ENCODE measurements around the gene CAPN13.
"Not testable (repeated sequence)": the region's sequence is repeated elsewhere in the genome, so short reads cannot be mapped to it uniquely, and the experiment has no call there.

CAPN13 gene

DNA sequence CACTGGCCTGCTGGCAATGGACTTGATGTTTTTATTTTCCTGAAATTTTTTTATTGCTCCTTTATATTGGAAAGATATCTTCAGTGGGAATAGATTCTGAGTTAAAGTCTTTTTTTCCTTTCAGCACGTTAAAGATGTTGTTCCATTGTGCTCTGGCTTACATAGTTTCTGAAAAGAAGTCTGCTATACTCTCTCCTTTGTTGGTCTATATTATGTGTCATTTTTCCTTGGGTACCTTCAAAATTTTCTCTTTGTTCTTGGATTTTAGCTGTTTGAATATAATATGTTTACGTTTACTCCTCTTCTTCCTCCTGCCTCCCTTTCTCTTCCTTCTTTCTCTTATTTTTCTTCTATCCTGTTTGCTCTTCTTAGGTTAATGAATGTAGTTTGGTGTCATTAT is 105.5 kb downstream of the CAPN13 start:
- no peak for DNase-seq

DNA sequence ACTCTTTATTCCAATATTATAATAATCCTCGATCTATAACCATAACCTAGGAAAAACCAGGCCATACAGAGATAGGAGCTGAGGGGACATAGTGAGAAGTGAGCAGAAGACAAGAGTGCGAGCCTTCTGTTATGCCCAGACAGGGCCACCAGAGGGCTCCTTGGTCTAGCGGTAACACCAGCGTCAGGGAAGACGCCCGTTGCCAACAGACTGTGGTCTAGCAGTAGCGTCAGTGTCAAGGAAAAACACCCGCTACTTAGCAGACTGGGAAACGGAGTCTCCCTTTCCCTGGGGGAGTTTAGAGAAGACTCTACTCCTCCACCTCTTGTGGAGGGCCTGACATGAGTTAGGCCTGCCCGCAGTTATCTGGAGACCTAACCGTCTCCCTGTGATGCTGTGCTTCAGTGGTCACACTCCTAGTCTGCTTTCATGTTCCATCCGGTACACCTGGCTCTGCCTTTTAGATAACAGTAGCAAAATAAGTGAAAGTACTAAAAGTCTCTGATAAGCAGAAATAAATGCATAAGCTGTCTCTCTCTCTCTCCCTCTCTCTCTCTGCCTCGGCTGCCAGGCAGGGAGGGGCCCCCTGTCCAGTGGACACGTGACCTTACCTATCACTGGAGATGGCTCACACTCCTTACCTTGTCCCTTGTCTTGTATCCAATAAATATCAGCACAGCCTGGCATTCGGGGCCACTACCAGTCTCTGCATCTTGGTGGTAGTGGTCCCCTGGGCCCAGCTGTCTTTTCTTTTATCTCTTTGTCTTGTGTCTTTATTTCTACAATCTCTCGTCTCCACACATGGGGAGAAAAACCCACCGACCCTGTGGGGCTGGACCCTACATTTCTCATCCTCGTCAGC is 109.8 kb downstream of the CAPN13 start:
- DNase-seq: not testable (repeated sequence)

DNA sequence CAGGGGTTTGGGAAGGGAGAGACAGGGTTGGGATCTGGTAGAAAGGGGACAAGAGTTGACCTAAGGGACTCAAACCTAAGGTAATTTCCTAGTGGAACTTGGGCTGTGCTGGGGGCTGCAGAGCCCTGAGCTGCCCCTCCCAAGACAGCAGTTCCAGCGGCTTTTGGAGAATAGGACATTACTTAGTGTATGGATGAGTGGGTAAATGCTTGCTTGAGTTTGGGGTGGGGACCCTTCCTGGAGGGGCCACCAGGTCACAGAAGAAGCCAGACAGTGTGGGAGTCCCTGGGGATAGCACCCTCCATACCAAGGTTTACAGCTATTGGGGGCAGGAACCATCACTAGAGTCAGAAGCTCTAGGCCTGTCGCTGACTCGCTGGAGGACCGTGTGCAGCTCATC is 111.5 kb downstream of the CAPN13 start:
- no peak for DNase-seq

DNA sequence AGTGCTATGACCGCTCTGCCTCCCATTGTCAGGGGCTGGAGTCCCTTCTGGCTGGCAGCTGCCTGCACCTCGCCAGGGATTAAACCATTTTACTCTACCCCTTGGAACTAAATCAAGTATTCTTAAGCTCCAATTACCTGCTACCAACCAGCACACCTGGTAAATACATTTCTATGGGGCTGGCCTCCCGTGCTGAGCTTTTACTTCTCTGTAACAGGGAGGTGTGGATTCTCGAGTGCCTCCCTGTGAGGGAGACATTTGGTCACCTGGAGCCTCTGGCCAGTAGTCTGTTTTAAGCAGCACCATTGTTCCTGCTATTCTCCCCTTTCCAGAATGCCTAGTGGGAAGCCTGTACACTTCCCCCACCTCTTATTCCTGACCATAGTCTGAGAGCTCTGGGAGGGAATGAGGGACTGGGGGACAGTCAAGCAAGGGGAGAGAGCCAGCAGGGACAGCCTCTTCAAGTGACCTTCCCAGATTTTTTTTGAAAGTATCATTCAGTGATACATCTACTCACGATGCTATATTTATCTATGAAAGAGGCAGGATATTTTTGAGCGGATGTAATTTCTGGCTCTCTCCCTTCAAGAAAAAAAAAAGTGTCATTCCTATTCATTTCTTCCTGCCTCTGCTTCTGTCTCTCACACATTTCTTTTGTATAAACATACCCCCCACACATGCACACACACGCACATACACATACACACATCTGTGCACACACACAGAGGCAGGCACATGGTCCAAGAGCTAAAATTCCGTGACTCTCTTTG is 112.8 kb downstream of the CAPN13 start:
- no peak for DNase-seq

DNA sequence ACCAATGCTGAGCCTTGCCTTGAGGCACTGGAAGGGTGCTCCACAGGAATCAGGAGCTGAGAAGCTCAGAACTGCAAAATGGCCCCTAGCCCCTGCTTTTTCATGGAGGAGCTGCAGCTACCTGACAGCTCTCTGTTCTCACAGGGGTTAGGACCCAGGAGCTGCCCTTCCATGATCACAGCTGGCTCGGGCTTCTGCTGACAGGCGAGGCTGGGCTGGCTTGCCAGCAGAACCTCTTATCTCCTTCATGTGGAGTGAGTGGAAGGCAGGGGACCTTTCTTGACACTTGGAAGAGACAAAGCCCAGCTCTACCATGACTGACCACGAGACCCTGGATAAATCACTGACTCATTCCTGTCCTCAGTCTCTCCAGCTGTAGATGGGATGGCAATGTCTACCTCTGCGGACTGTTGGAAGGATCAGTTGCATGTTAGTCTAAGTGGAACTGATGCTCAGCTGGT is 113.4 kb downstream of the CAPN13 start:
- no peak for DNase-seq

DNA sequence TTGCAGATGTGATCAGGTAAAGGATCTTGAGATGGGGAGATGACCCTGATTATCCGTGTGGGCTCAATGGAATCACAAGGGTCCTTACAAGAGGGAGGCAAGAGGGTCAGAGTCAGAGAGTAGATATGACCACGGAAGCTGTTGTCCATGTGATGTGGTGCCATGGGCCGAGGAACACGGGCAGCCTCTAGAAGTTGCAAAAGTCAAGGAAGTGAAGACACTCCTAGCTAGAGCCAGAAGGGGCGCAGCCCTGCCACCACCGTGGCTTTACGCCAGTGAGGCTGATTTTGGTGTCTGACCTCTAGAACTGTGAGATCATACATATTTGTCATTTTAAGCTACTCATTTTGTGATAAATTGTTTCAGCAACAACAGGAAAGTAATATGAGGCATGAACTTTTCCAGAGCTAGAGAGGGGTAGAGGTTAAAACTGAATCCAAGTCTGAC is 114.4 kb downstream of the CAPN13 start:
- DNase-seq: no peak

DNA sequence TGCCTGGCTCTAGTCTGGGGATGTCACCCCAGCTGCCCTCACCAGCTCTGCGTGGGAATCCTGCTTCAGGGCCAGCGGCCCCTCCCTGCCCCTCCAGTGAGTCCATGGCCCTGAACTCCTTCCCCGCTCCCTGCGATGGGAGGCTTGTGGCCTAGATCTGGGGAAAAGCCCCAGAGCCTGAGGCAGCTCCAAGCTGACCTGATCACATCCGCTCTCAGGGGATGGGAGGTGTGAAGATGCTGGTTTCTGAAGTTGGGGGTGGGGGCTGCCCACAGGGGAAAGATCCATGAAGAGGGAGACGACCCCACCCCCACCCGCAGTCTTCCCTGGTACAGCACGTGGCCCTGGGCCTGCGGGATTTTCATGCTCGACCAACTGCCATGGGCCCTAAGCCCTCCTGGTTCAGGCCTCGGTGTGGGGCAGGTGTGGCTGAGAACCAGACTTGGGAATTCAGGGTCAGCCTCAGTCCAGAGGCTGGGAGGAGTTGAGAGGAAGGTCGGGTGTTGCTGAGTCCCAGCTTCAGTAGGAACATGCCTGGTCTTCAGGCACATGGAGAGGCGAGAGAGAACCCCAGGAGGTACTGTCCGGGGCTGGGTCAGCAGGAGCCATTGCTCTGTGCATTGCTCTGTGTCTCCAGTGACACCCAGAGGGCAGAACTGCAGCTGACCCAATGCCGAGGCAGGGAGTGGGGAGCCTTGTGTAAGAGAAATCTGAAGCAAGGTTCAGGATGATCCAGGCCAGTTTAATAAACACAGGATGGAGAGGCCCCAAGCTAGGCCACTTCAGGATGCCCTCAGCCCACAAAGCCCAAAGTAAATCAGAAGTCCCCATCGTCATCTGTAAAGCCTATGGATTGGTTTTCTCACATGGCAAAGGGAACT is 115.1 kb downstream of the CAPN13 start:
- no peak for DNase-seq

DNA sequence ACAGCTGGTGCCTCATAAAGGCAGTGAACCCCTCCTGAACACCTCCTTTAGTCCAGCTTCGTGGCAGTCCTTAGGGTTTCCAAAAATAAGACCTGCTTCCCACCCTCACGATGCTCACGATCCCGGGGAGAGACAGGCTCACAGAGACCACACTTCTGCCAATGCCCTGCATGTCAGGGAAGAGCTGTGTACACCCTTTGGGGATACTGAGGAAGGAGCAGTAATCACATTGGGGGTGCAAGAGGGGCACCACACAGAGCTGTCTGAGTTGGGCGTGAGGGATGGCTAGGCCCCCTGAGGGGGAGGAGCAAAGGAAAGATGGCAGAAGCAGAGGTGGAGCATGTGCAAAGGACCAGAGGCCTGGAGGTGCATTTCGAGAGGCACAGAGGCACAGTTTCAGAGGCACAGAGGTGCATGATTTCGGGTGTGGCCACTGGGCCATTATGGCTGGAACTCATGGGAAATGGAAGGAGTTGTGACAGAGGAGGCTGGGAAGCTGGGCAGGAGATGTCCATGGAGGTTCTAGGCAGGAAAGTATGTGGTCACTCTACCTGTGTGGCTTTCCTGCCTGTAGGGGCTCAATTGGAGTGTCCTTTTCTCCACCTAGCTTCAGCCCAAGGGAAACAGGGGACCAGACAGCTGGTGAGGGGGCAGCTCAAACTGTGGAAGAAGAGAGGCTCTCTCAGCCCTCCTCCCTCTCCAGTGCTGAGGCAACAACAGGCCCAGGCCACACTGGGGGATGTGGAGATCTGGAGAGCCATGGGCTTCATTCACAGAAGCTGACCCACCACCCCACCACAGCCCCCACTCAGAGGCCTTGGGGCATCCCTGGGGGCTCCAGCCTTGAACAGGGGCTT is 115.9 kb downstream of the CAPN13 start:
- no peak for DNase-seq

DNA sequence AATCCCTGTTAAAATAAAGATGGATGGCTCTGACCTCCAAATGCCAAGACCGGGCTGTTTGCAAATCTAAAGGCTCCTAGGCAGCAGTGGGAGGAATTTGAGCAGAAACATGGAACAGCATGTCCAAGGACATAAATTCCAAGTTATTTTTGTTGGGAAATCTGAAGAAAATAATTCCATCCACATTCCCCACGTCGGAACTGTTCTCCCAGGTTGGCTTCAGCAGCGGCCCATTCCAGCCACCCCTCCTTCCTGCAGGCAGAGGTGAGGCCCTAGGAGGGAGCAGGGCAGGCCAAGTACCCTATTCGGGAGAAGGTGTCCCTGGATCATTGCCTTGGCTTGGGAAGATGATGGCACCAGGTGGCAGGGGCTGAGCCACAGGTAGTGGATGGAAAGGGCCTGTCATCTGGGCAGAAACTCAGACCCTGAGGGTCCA is 117.1 kb downstream of the CAPN13 start:
- DNase-seq: no peak

DNA sequence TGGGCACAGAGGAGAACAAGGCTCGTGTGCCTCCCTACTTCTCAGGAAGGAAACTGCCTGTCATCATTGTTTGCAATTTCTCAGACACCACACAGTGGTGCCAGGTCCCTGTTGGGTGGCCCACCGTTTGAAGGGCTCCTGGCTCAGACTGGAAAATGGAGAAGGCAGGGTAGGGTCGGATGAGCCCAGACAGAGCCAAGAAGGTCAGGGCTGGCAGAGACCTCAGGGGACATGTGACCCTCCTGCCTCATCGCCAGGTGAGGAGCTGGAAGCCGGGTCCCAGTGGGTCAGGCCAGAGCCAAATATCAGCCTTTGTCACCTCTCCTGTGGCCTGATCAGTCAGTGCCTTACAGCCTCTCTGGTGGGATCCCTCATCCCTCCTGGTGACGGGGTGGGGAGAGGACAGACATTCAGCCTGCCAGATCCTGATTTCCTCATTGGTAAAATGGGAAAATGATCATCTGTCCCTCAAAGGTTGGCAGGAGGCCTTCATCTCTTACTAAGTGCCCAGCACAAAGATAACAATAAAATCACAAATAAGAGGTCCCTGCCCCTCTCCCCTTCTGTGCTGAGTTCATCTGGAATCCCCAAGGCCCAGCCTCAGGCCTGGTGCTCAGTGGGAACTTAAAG is 117.6 kb downstream of the CAPN13 start:
- DNase-seq: no peak

DNA sequence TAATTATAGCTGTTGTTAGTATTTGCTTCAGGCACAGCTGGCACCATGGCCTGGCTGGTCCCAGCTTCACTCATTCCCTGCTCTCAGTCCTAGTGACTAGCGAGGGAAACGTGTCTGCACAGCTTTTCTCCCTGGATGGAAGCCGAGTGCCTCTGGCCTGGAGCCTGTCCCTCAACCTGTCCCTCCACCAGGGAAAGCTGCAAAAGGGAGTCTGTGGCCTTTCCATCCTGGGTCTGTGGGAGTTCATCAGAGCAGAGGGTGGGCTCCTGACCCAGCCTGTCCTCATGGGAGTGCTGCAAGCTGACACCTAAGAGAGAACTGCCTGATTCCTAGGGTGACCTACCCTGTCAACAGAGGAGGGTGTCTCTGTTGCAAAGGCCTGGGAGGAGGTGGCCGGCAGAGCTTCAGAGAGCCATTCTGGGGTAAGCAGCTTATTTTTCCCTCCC is 118.3 kb downstream of the CAPN13 start:
- no peak for DNase-seq

DNA sequence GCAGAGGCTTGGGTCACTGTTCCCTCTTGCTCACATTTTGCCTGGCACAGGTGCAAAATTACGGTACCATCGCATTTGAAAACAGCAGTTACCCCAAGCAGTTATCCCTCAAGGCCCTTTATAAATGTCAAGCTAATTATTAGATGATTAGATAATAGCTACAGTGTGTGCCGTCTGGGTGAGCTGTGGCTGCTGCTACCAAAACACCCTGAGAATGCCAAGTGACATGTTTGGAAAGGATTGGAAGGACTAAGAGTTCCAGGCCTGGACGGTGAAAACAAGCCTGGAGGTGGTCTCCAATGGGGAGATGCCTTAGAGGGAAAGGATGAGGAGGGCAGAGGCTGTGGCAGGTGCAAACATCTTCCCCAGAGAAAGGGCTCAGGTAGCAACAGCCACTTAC is 120.6 kb downstream of the CAPN13 start:
- DNase-seq: no peak

DNA sequence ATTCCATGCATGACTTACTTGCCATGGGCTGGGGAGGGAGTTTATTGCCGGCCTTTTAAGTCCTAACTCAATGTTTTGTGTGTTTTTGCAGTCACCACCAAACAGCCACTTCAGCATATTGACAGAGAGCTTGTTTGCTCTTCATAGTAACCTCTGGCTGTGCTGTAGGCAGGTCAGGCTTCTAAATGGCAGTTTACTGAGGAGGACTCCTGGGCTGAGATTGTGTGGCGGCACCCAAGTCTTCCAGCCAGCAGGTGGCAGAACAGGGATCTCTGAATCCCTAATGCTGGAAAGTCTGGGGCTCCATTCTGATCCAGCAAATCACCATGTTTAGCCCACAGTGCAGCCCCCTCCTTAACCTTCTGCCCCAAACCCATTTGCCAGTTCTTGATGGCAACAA is 121.2 kb downstream of the CAPN13 start:
- no peak for DNase-seq

DNA sequence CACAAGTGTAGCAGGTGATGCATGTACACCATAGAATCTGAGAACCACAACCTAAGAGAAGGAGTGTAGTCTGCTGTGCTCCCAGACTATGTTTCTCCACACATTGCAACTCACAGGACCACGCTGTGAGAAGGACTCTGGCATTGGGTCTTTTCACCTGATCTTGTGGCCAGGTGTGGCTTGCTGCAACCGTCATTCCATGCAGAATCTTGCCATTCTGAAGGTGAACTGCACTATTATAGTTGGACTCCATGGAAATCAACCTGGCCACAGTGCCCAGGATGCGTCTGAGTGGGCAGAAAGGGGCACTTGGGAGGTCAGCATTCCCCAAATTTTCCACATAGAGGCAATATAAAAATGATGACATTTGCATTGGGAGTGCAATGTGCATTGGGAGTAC is 122.2 kb downstream of the CAPN13 start:
- DNase-seq: no peak

DNA sequence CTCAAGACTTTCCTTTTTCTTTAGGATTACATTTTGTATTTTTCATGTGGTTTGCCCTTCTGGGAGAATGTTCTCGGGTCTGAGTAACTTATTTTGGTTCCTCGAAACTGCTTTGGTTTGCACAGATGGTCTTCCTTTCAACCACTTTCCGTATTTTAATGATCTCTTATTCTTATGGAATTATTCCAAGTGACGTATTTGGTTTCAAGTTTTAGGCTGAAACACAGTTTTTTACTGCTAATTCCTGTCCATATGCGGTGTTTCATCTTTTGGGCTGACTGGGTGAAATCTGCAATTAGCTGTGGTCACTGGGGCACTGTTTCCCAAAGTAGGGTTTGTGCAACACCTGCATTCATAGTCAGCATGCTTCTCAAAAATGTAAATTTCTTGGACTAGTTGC is 122.7 kb downstream of the CAPN13 start:
- no peak for DNase-seq

DNA sequence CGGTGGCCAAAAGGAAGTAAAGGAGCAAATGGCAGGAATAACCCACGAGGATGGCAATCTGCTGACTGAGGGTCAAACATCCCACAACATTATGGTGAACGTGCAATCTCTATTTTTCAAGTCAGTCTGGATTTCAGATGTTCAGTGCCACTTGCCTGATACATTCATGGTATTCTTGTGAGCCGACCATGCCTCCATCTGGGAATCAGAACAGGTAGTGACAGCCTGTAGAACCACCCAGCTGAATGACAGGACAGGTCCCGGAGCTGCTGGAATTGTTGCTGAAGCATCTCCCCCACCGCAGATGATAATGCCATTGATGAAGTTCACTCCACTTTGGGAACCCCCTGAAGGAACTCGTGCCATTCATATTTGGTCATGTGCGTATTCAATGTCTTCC is 123.2 kb downstream of the CAPN13 start:
- DNase-seq: no peak

DNA sequence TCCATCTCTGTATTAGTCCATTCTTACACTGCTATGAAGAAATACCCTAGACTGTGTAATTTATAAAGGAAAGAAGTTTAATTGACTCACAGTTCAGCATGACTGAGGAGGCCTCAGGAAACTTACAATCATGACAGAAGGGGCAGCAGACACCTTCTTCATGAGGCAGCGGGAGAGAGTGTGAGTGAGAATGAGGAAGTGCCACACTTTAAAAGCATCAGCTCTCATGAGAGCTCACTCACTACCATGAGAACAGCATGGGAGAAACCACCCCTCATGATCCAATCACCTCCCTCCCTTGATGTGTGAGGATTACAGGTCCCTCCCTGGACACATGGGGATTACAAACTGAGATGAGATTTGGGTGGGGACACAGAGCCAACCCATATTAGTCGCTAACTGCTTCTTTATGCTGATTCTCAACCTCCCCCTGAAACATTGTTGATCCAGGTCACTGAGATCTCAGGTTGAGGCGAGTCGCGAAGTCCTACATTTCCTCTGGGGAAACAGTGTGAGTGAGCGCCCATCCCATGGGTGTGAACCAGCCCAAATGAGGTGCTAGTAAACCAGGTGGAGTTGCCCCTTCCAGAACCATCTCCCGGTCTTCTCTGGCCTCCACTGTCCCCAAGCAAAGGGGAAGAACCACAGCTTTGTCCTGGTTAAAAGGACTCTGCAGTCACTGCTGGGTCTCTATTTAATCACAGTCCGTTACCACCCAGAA is 123.8 kb downstream of the CAPN13 start:
- DNase-seq: no peak

DNA sequence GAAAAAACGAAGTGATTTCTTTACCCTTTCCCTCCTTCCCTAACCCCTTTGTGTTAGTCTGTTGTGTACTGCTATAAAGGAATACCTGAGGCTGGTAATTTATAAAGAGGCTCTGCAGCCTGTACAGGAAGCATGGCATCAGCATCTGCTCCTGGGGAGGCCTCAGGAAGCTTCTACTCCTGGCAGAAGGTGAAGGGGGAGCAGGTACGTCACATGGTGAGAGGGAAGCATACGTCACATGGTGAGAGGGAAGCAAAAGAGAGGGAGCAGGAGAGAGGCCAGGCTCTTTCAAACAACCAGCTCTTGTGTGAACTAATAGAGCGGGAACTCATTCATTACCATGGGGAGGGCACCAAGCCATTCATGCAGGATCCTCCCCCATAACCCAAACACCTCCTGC is 126.2 kb downstream of the CAPN13 start:
- no peak for DNase-seq

DNA sequence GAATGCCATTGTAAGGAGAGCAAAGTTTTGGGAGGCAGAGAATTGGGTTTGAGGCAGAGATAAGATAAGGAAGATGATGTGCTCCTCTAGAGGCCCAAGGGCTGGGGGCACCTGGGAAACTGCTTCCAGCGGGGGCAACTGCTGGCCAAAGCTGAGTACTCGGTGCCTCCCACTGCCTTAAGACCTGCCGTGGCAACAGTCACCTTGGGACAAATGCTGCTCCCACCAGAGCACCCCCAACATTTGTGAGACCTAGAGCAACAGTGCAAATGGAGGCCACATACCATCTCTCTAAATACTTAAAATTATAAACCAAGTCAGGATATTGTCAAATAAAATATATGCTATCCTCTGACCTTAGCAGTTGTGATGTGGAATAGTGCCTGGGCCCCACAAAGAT is 127.1 kb downstream of the CAPN13 start:
- DNase-seq: no peak

DNA sequence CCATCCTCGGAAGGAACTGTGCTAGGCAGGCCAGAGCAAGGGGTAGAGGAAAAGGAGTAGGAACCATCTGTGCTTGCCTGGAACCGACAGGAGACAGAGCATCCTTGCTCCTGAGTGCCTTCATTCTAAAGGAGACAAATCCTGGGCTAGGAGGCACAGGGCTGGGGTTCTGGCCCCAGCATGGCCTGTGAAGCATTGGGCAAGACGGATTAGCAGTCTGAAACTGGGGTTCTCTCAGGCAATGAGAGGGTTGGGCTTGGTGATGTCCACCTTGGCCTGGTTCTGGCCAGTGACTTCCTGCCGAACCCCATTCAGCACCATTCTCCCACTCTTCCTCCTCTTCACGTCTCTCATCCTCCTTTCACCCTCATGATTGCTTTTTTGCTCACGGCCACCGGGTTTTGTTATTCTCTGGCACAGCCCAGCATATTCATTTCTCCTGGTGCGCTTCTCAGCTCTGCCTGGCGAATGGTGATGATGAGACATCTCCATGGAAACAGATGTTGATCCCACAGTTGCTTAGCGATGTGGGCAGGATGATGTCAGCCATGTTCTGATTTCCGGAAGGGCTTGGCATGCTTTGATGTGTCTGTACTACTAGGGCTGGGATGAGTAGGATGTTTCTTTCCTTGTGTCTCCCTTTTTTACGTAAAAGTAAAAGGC is 127.7 kb downstream of the CAPN13 start:
- DNase-seq: no peak
